ENCODE data around the gene FRG2B. TPM values are rescaled to one million over a fixed set of nuclear protein-coding genes. Genes with fewer than 3 reads are reported as not detected.

Gene FRG2B
- total RNA-seq, 2 experiments from 2014 or later = not detected

Other genes with a start within 250 kb of the FRG2B start
- gene PAOX, start 247.5 kb downstream of the FRG2B start, total RNA-seq = 1 to 10 TPM; 5.9 to 7.8 TPM
- gene MTG1, start 232.6 kb downstream of the FRG2B start, total RNA-seq = 10 to 100 TPM; 41.7 to 42.2 TPM
- not detected for gene SPRN, start 202.2 kb downstream of the FRG2B start, total RNA-seq
- 10 to 100 TPM; 15.3 to 15.4 TPM for gene SCART1, start 172.8 kb downstream of the FRG2B start, total RNA-seq
- gene CYP2E1, start 99.4 kb downstream of the FRG2B start, total RNA-seq = under 1 TPM; 0.43 to 0.76 TPM
- under 1 TPM in 1 of 2 experiments, not detected in 1; 0.13 TPM for gene SYCE1, start 61.2 kb downstream of the FRG2B start, total RNA-seq

All from activated CD4-positive, alpha-beta memory T cell treated with anti-CD3 and anti-CD28 coated beads, Interleukin-2, amount 10 ng/mL, durations not matched to agents 7 days and 5 days (primary cell).